ENCODE results near the gene PDE4D. TPM values are rescaled to one million over a fixed set of nuclear protein-coding genes. Genes with fewer than 3 reads are reported as not detected.

PDE4D gene
- total RNA-seq, 1 experiment from 2014 or later, result 61.2 TPM

GRCh38 chr5:59458966-59459729, 434.4 kb downstream of the PDE4D start:
- Histone ChIP-seq H3K9me3 (ENCODE audit: low read length) (no peaks in the 10 kb centered on the region), H3K36me3 (ENCODE audit: insufficient read depth, low read length) (no peaks in the 10 kb centered on the region), H2AFZ (ENCODE audit: low read length) (no peak overlapping the region), H3K4me2 (ENCODE audit: low read depth, low read length, poor library complexity, severe bottlenecking) (no peak overlapping the region), H3K27ac (ENCODE audit: low read length) (no peak overlapping the region), H3K4me3 (ENCODE audit: low read length) (no peak overlapping the region), H3K9me2 (replicated peaks; ENCODE audit: insufficient read depth, low read length) (no peaks in the 10 kb centered on the region), H3K4me1 (ENCODE audit: low read length) (no peaks in the 10 kb centered on the region), H3K27me3 (ENCODE audit: low read length) (no peaks in the 10 kb centered on the region), H3K79me2 (ENCODE audit: low read length) (no peaks in the 10 kb centered on the region), H4K20me1 (ENCODE audit: insufficient read depth, low read depth, low read length) (0 out of 2 replicates have a peak, but pooled peaks cover 4% of the 10 kb centered on the region), H3K9ac (ENCODE audit: low read length) (no peak overlapping the region)
- DNase-seq, result no peak

DNA sequence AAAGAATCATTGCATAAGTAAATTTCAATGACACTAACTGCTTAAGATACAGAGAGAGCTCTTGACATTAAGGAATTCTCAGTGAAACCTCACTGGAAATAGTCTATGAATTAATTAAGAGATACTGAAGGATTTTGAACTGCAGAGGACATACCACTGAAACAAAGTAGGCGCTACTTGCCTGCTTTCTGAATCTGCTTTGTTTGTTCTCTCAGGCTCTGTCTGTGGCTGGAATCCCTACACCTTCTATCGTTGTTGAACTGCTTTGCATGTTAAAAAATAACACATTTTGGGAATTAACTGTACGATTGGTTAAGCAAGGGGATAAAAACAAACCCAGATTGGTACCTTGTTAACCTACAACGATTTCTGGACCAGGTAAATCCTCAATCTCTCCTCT, 435.2 kb downstream of the PDE4D start:
- Histone ChIP-seq H3K9me2 (replicated peaks; ENCODE audit: insufficient read depth, low read length) (no peaks in the 10 kb centered on the region), H3K36me3 (ENCODE audit: insufficient read depth, low read length) (no peaks in the 10 kb centered on the region), H3K4me3 (ENCODE audit: low read length) (no peak overlapping the region), H3K27ac (ENCODE audit: low read length) (no peak overlapping the region), H3K79me2 (ENCODE audit: low read length) (no peaks in the 10 kb centered on the region), H3K4me2 (ENCODE audit: low read depth, low read length, poor library complexity, severe bottlenecking) (no peak overlapping the region), H3K27me3 (ENCODE audit: low read length) (no peaks in the 10 kb centered on the region), H4K20me1 (ENCODE audit: insufficient read depth, low read depth, low read length) (0 out of 2 replicates have a peak, but pooled peaks cover 4% of the 10 kb centered on the region), H3K9me3 (ENCODE audit: low read length) (no peaks in the 10 kb centered on the region), H3K4me1 (ENCODE audit: low read length) (no peaks in the 10 kb centered on the region), H3K9ac (ENCODE audit: low read length) (no peak overlapping the region), H2AFZ (ENCODE audit: low read length) (no peak overlapping the region)
- DNase-seq, result no peak

DNA sequence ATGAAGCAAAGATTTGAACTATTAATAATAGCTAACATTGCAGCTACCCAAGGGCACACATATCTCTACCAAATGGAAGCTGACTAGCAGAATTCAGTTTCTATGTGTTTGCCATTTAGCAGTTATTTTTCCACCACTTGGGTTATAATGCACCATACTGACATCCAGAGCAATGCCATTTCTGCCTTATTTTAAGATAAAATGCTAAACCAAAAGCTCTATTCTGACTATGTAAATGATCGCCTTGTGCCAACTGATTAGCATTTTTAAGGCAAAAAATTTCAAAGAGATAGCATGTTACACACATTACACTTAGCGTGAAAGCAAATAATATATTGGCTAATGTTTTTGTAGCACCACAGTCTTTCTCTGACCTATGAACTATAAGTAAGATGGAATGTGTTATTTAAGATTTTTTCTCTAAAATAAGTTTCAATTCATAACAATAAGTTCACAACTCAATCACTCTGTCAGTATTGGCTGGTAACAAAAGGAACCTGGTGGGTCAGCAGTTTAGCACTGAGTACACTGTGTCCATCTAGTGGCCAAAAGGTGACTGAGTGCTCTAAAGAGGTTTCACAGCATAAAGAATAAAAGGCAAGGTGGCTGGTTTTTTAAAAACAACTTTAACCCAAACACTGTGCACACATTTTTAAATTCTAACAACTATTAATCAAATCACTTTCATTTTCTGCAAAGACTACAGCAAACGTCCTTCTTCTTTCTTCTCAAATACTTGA, 443.5 kb downstream of the PDE4D start:
- H4K20me1 ChIP-seq (ENCODE audit: insufficient read depth, low read depth, low read length), result no peaks in the 10 kb centered on the region
- H2AFZ ChIP-seq (ENCODE audit: low read length), result no peak overlapping the region
- no peak overlapping the region for H3K9ac ChIP-seq (ENCODE audit: low read length)
- H3K4me2 ChIP-seq (ENCODE audit: low read depth, low read length, poor library complexity, severe bottlenecking), result no peak overlapping the region
- no peaks in the 10 kb centered on the region for H3K9me3 ChIP-seq (ENCODE audit: low read length)
- H3K4me3 ChIP-seq (ENCODE audit: low read length), result no peak overlapping the region
- no peaks in the 10 kb centered on the region for H3K4me1 ChIP-seq (ENCODE audit: low read length)
- H3K9me2 ChIP-seq (replicated peaks; ENCODE audit: insufficient read depth, low read length), result no peaks in the 10 kb centered on the region
- H3K36me3 ChIP-seq (ENCODE audit: insufficient read depth, low read length), result no peaks in the 10 kb centered on the region
- H3K27ac ChIP-seq (ENCODE audit: low read length), result no peak overlapping the region
- no peaks in the 10 kb centered on the region for H3K27me3 ChIP-seq (ENCODE audit: low read length)
- no peaks in the 10 kb centered on the region for H3K79me2 ChIP-seq (ENCODE audit: low read length)
- no peak for DNase-seq

GRCh38 chr5:59446356-59446755, 447.2 kb downstream of the PDE4D start:
- Histone ChIP-seq H3K4me3 (ENCODE audit: low read length) (no peak overlapping the region), H3K9me3 (ENCODE audit: low read length) (no peaks in the 10 kb centered on the region), H3K27me3 (ENCODE audit: low read length) (no peaks in the 10 kb centered on the region), H3K9ac (ENCODE audit: low read length) (no peak overlapping the region), H4K20me1 (ENCODE audit: insufficient read depth, low read depth, low read length) (no peaks in the 10 kb centered on the region), H3K27ac (ENCODE audit: low read length) (no peak overlapping the region), H3K79me2 (ENCODE audit: low read length) (no peaks in the 10 kb centered on the region), H3K9me2 (replicated peaks; ENCODE audit: insufficient read depth, low read length) (no peaks in the 10 kb centered on the region), H3K4me1 (ENCODE audit: low read length) (no peaks in the 10 kb centered on the region), H2AFZ (ENCODE audit: low read length) (no peak overlapping the region), H3K36me3 (ENCODE audit: insufficient read depth, low read length) (no peaks in the 10 kb centered on the region), H3K4me2 (ENCODE audit: low read depth, low read length, poor library complexity, severe bottlenecking) (no peak overlapping the region)
- no peak for DNase-seq

DNA sequence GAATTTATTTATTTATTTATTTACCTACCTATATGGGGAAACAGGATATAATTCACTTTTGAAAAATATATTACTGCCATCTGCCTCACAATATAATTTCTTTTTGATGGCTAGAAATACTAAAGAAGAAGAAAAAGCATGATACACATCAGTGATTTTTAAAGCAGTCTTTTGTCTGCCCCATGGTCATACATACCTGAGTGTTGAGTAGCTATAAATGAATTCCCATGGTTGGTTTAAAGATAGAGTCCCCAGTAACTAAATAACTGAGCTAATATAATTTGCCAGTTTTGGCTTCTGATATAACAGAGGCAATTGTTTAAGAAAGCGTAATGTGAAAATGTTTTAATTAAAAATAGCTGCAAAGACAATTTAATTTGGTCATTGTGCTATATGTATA, 447.8 kb downstream of the PDE4D start:
- Histone ChIP-seq H3K36me3 (ENCODE audit: insufficient read depth, low read length) (no peaks in the 10 kb centered on the region), H3K9ac (ENCODE audit: low read length) (no peak overlapping the region)

DNA sequence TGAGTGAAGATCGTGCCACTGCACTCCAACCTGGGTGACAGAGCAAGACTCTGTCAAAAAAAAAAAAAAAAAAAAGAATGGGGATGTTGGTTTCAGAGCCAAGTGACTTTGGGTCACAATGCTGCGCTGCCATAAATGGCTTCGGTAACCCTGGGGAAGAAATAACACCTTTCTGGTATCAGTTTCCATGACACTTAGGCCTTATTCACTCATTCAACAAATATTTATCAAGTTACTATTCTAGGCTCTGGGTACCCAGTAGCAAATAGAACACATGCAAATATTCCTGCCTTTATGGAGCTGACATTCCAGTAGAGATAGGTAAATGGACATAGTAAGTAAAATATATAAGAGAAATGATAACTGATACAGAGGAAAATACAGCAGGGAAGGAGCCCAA, 454.2 kb downstream of the PDE4D start:
- no peaks in the 10 kb centered on the region for H3K9me3 ChIP-seq (ENCODE audit: low read length)

More for the DNA sequence above, 447.8 kb downstream of the PDE4D start:
- no peaks in the 10 kb centered on the region for H3K9me3 ChIP-seq (ENCODE audit: low read length)
- H3K79me2 ChIP-seq (ENCODE audit: low read length), result no peaks in the 10 kb centered on the region
- no peak overlapping the region for H3K4me2 ChIP-seq (ENCODE audit: low read depth, low read length, poor library complexity, severe bottlenecking)
- no peak overlapping the region for H2AFZ ChIP-seq (ENCODE audit: low read length)
- H3K4me1 ChIP-seq (ENCODE audit: low read length), result no peaks in the 10 kb centered on the region
- no peaks in the 10 kb centered on the region for H4K20me1 ChIP-seq (ENCODE audit: insufficient read depth, low read depth, low read length)
- H3K4me3 ChIP-seq (ENCODE audit: low read length), result no peak overlapping the region
- no peaks in the 10 kb centered on the region for H3K9me2 ChIP-seq (replicated peaks; ENCODE audit: insufficient read depth, low read length)
- no peaks in the 10 kb centered on the region for H3K27me3 ChIP-seq (ENCODE audit: low read length)
- no peak overlapping the region for H3K27ac ChIP-seq (ENCODE audit: low read length)
- no peak for DNase-seq

GRCh38 chr5:59437176-59437575, 456.4 kb downstream of the PDE4D start:
- H3K9me3 ChIP-seq (ENCODE audit: low read length), result no peaks in the 10 kb centered on the region
- no peak overlapping the region for H3K27ac ChIP-seq (ENCODE audit: low read length)

More for the DNA sequence above, 454.2 kb downstream of the PDE4D start:
- Histone ChIP-seq H3K4me3 (ENCODE audit: low read length) (no peak overlapping the region), H3K4me2 (ENCODE audit: low read depth, low read length, poor library complexity, severe bottlenecking) (no peak overlapping the region), H3K36me3 (ENCODE audit: insufficient read depth, low read length) (no peaks in the 10 kb centered on the region), H3K27ac (ENCODE audit: low read length) (no peak overlapping the region), H2AFZ (ENCODE audit: low read length) (no peak overlapping the region), H3K9ac (ENCODE audit: low read length) (no peak overlapping the region), H4K20me1 (ENCODE audit: insufficient read depth, low read depth, low read length) (no peaks in the 10 kb centered on the region), H3K27me3 (ENCODE audit: low read length) (no peaks in the 10 kb centered on the region), H3K4me1 (ENCODE audit: low read length) (no peaks in the 10 kb centered on the region), H3K9me2 (replicated peaks; ENCODE audit: insufficient read depth, low read length) (no peaks in the 10 kb centered on the region), H3K79me2 (ENCODE audit: low read length) (no peaks in the 10 kb centered on the region)
- DNase-seq, result no peak

DNA sequence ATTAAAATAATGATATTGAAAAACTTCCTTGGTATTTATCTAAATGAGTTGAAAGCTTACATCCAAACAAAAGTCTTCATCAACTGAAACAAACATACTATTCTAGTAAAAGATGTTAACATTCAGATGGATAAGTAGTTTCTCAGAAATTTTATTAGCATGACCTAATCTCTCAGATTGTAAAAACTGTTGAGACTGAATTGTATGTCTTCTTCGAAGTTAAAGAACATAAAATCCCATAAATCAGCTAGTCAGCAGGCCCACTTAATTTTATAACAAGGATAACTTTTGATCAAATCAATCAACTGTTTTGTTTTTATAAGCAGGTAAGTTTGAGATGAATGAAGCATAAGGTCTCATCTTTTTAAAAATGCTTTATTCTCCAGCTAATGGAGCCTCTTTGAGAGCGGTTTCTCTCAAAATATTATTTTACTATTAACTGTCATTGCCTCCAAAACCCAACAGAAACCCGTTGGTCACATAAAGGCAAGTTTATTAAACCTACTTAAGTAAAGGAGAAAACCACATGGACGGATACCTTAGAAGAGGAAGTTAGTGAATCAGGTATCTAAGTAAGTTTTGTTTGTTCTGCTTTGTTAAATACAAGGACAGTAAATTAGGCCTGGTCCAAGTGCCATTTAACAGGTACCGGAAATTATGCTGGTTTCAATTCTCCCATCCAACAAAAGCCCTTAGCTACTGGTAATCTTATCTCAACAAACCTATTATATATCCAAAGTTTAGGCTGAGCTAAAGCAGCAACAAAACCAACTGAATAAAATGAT, 457.0 kb downstream of the PDE4D start:
- no peaks in the 10 kb centered on the region for H3K9me2 ChIP-seq (replicated peaks; ENCODE audit: insufficient read depth, low read length)
- no peak overlapping the region for H3K4me3 ChIP-seq (ENCODE audit: low read length)
- DNase-seq, result no peak
- no peaks in the 10 kb centered on the region for H3K9me3 ChIP-seq (ENCODE audit: low read length)
- H3K9ac ChIP-seq (ENCODE audit: low read length), result no peak overlapping the region
- H3K27ac ChIP-seq (ENCODE audit: low read length), result no peak overlapping the region
- no peaks in the 10 kb centered on the region for H4K20me1 ChIP-seq (ENCODE audit: insufficient read depth, low read depth, low read length)
- H3K79me2 ChIP-seq (ENCODE audit: low read length), result no peaks in the 10 kb centered on the region
- H3K4me2 ChIP-seq (ENCODE audit: low read depth, low read length, poor library complexity, severe bottlenecking), result no peak overlapping the region
- H3K4me1 ChIP-seq (ENCODE audit: low read length), result no peaks in the 10 kb centered on the region
- no peaks in the 10 kb centered on the region for H3K36me3 ChIP-seq (ENCODE audit: insufficient read depth, low read length)
- H3K27me3 ChIP-seq (ENCODE audit: low read length), result no peaks in the 10 kb centered on the region
- no peak overlapping the region for H2AFZ ChIP-seq (ENCODE audit: low read length)

More at GRCh38 chr5:59437176-59437575, 456.4 kb downstream of the PDE4D start:
- Histone ChIP-seq H3K4me3 (ENCODE audit: low read length) (no peak overlapping the region), H3K27me3 (ENCODE audit: low read length) (no peaks in the 10 kb centered on the region), H3K79me2 (ENCODE audit: low read length) (no peaks in the 10 kb centered on the region), H2AFZ (ENCODE audit: low read length) (no peak overlapping the region), H3K9me2 (replicated peaks; ENCODE audit: insufficient read depth, low read length) (no peaks in the 10 kb centered on the region), H3K9ac (ENCODE audit: low read length) (no peak overlapping the region), H3K4me2 (ENCODE audit: low read depth, low read length, poor library complexity, severe bottlenecking) (no peak overlapping the region), H3K4me1 (ENCODE audit: low read length) (no peaks in the 10 kb centered on the region), H3K36me3 (ENCODE audit: insufficient read depth, low read length) (no peaks in the 10 kb centered on the region), H4K20me1 (ENCODE audit: insufficient read depth, low read depth, low read length) (no peaks in the 10 kb centered on the region)
- DNase-seq, result no peak

Data from Karpas-422 (cell line).